CD4-positive, alpha-beta memory T cell (primary cell): ENCODE results near the gene PIGBOS1. TPM values are rescaled to one million over a fixed set of nuclear protein-coding genes. Genes with fewer than 3 reads are reported as not detected.

ENCODE experiments used
- CTCF ChIA-PET: fragments of 350-600 bp; sonication (Branson Sonifier 250); formaldehyde crosslinking; loops from one replicate; lab custom pipeline; 2021; ENCODE audit warnings: inconsistent platforms; ENCODE audit not compliant: partially characterized antibody; lab: Charles Lee
- POLR2A ChIA-PET: fragments of 350-600 bp; sonication (Branson Sonifier 250); formaldehyde crosslinking; loops from one replicate; lab custom pipeline; 2021; ENCODE audit not compliant: partially characterized antibody; lab: Charles Lee
- DNase-seq, 5 donors: peaks; one replicate each; pipeline versions ENCODE4 v3.0.0 to v3.0.0-alpha.2; 2020 to 2022; ENCODE audit warnings: mixed read lengths in 1 of 5
- H3K27ac ChIP-seq: one replicate; pipeline ENCODE4 v1.7.0; 2013; ENCODE audit warnings: low read depth, low read length
- H3K27me3 ChIP-seq: 2 replicates; pipeline ENCODE4 v1.7.0; 2013; ENCODE audit warnings: mild to moderate bottlenecking, low read length, moderate library complexity; ENCODE audit not compliant: insufficient read depth
- H3K36me3 ChIP-seq: 2 replicates; pipeline ENCODE4 v1.7.0; 2013; ENCODE audit warnings: mild to moderate bottlenecking, low read length, moderate library complexity; ENCODE audit not compliant: insufficient read depth
- H3K4me1 ChIP-seq: 2 replicates; pipeline ENCODE4 v1.7.0; 2013; ENCODE audit warnings: mild to moderate bottlenecking, low read length, moderate library complexity; ENCODE audit not compliant: insufficient read depth
- H3K4me3 ChIP-seq, 2 donors: one replicate each; pipeline ENCODE4 v1.7.0; 2013; ENCODE audit warnings: low read length in 2 of 2, mild to moderate bottlenecking in 1 of 2
- H3K9me3 ChIP-seq, 2 donors: one replicate each; pipeline ENCODE4 v1.7.0; 2013; ENCODE audit warnings: low read length in 2 of 2, control low read depth in 1 of 2; ENCODE audit not compliant: control insufficient read depth in 1 of 2
- H3K27ac Mint-ChIP-seq, 7 donors: one replicate each; pipeline ENCODE4 v1.8.0; 2020 to 2021; ENCODE audit warnings: mixed read lengths in 7 of 7, mild to moderate bottlenecking in 6 of 7, inconsistent platforms in 3 of 7, moderate library complexity in 3 of 7
- H3K27me3 Mint-ChIP-seq, 2 donors: one replicate each; pipeline ENCODE4 v1.8.0; 2020 to 2021; ENCODE audit warnings: mixed read lengths in 2 of 2
- H3K36me3 Mint-ChIP-seq, 2 donors: one replicate each; pipeline ENCODE4 v1.8.0; 2020 to 2021; ENCODE audit warnings: mixed read lengths in 2 of 2, inconsistent platforms in 1 of 2, mild to moderate bottlenecking in 1 of 2
- H3K4me1 Mint-ChIP-seq, 4 donors: one replicate each; pipeline ENCODE4 v1.8.0; 2020 to 2021; ENCODE audit warnings: mixed read lengths in 4 of 4, mild to moderate bottlenecking in 1 of 4
- H3K4me3 Mint-ChIP-seq, 8 donors: one replicate each; pipeline ENCODE4 v1.8.0; 2020 to 2021; ENCODE audit warnings: mixed read lengths in 8 of 8, mild to moderate bottlenecking in 7 of 8, moderate library complexity in 6 of 8, inconsistent platforms in 3 of 8
- H3K9me3 Mint-ChIP-seq, 8 donors: one replicate each; pipeline ENCODE4 v1.8.0; 2020 to 2021; ENCODE audit warnings: mixed read lengths in 8 of 8, mild to moderate bottlenecking in 5 of 8, inconsistent platforms in 3 of 8, moderate library complexity in 1 of 8
- intact Hi-C: fragments of 100-400 bp; cut with micrococcal nuclease; formaldehyde crosslinking; loops from one replicate; pipeline ENCODE4 v1.15.1; 2023
- polyA plus RNA-seq, 2 donors: library from polyadenylated mRNA; unstranded; fragments of 300-500 nt; fragmentation: Illumina TruSeq; gene quantifications; one replicate each; pipeline ENCODE4 v1.2.3, GENCODE V29; 2021
- total RNA-seq, 2 experiments: library from RNA; stranded (reverse); gene quantifications; one replicate each; pipeline ENCODE4 v1.2.3, GENCODE V29; 2021

The PIGBOS1 gene
- total and polyA plus RNA-seq, 4 experiments from 2014 or later, result 14.1 to 37.8 (median 24.0) TPM

- peak overlapping the region in 6 of 8 donors; percentile 26 to 82 (median 70) for H3K4me3 Mint-ChIP-seq
- peaks cover 3 to 11% of the 10 kb centered on the region in 2 donors for H3K36me3 Mint-ChIP-seq
- CTCF ChIA-PET, result interaction anchor here (0.6 to 3.2 kb wide), 9 partner anchors 9 to 159 kb away, joined by 3 to 19 read pairs (median 5); no protein-coding TSS in a partner anchor
- intact Hi-C loops, result no loop called here
- peak overlapping the region; percentile 69 for H3K27ac ChIP-seq
- no peaks in the 10 kb centered on the region for H3K9me3 ChIP-seq
- peaks cover 57 to 89% (median 73%) of the 10 kb centered on the region in 4 donors for H3K4me1 Mint-ChIP-seq
- H3K4me3 ChIP-seq, result no peak overlapping the region
- H3K27me3 ChIP-seq, result no peaks in the 10 kb centered on the region
- no peaks in the 10 kb centered on the region for H3K27me3 Mint-ChIP-seq
- POLR2A ChIA-PET, result interaction anchor here (1.0 to 14.7 kb wide), 6 partner anchors 8 to 79 kb away, joined by 3 to 201 read pairs (median 6); partner anchors contain the start of genes PIGB, PIGBOS1 and RSL24D1
- peaks cover 71% of the 10 kb centered on the region for H3K4me1 ChIP-seq
- peak overlapping the region; percentile 75 to 98 (median 96) for H3K27ac Mint-ChIP-seq
- no peaks in the 10 kb centered on the region for H3K36me3 ChIP-seq
- DNase-seq, result no peak
- H3K9me3 Mint-ChIP-seq, result no peaks in the 10 kb centered on the region
Observed at GRCh38 chr15:55276324-55276723, 42.6 kb downstream of the PIGBOS1 start.

- Mint-ChIP-seq H3K36me3 (peaks cover 20 to 22% of the 10 kb centered on the region in 2 donors), H3K9me3 (no peaks in the 10 kb centered on the region), H3K4me1 (peaks cover 55 to 89% (median 74%) of the 10 kb centered on the region in 4 donors), H3K27ac (peak overlapping the region; percentile 74 to 98 (median 90)), H3K27me3 (no peaks in the 10 kb centered on the region), H3K4me3 (peak overlapping the region in 6 of 8 donors; percentile 2 to 60 (median 25))
- DNase-seq, result no peak
- intact Hi-C loops, result no loop called here
- ChIA-PET CTCF (interaction anchor here (1.1 to 3.4 kb wide), 3 partner anchors 19 to 165 kb away, joined by 3 to 10 read pairs (median 3); no protein-coding TSS in a partner anchor), POLR2A (interaction anchor here (0.6 to 10.6 kb wide), 4 partner anchors 12 to 73 kb away, joined by 3 to 201 read pairs (median 7); partner anchors contain the start of genes RAB27A and RSL24D1)
- H3K27me3 ChIP-seq, result no peaks in the 10 kb centered on the region
- peaks cover 76% of the 10 kb centered on the region for H3K4me1 ChIP-seq
- H3K9me3 ChIP-seq, result no peaks in the 10 kb centered on the region
- no peak overlapping the region for H3K4me3 ChIP-seq
- no peak overlapping the region for H3K27ac ChIP-seq
- H3K36me3 ChIP-seq, result no peaks in the 10 kb centered on the region
Observed at GRCh38 chr15:55270291-55270690, 48.6 kb downstream of the PIGBOS1 start.

GRCh38 chr15:55268176-55268695 is 50.7 kb downstream of the PIGBOS1 start:
- Mint-ChIP-seq H3K27ac (peak overlapping the region; percentile 90 to 98 (median 97)), H3K27me3 (no peaks in the 10 kb centered on the region), H3K9me3 (no peaks in the 10 kb centered on the region), H3K4me3 (peak overlapping the region in 6 of 8 donors; percentile 69 to 85 (median 79)), H3K4me1 (peaks cover 47 to 78% (median 63%) of the 10 kb centered on the region in 4 donors), H3K36me3 (peaks cover 19 to 21% of the 10 kb centered on the region in 2 donors)
- CTCF ChIA-PET, result interaction anchor here (1.4 to 3.4 kb wide), 10 partner anchors 9 to 167 kb away, joined by 4 to 19 read pairs (median 8); partner anchors contain the start of gene RSL24D1
- no peaks in the 10 kb centered on the region for H3K36me3 ChIP-seq
- no peaks in the 10 kb centered on the region for H3K9me3 ChIP-seq
- no peak for DNase-seq
- intact Hi-C loops, result no loop called here
- peak overlapping the region in 1 of 2 donors; percentile 30 for H3K4me3 ChIP-seq
- peaks cover 74% of the 10 kb centered on the region for H3K4me1 ChIP-seq
- no peaks in the 10 kb centered on the region for H3K27me3 ChIP-seq
- POLR2A ChIA-PET, result interaction anchor here (0.9 to 10.6 kb wide), 10 partner anchors 9 to 139 kb away, joined by 3 to 201 read pairs (median 6); partner anchors contain the start of genes CCPG1, PIERCE2, RAB27A and RSL24D1
- H3K27ac ChIP-seq, result peak overlapping the region; percentile 69

GRCh38 chr15:55267401-55268175 is 51.3 kb downstream of the PIGBOS1 start:
- DNase-seq, result peak; percentile 77 to 89 (median 81)
- CTCF ChIA-PET, result interaction anchor here (0.8 to 3.4 kb wide), 16 partner anchors 9 to 167 kb away, joined by 3 to 19 read pairs (median 6); partner anchors contain the start of genes CCPG1, PIERCE2 and RSL24D1
- H3K9me3 ChIP-seq, result no peaks in the 10 kb centered on the region
- Mint-ChIP-seq H3K27ac (peak overlapping the region; percentile 90 to 98 (median 97)), H3K4me1 (peaks cover 46 to 80% (median 62%) of the 10 kb centered on the region in 4 donors), H3K27me3 (no peaks in the 10 kb centered on the region), H3K9me3 (no peaks in the 10 kb centered on the region), H3K4me3 (peak overlapping the region; percentile 69 to 85 (median 79)), H3K36me3 (peaks cover 24 to 25% of the 10 kb centered on the region in 2 donors)
- POLR2A ChIA-PET, result interaction anchor here (0.7 to 10.6 kb wide), 19 partner anchors 8 to 140 kb away, joined by 3 to 201 read pairs (median 6); partner anchors contain the start of genes CCPG1, PIERCE2, PIGB and PIGBOS1
- H3K27me3 ChIP-seq, result no peaks in the 10 kb centered on the region
- H3K4me3 ChIP-seq, result peak overlapping the region in 1 of 2 donors; percentile 30
- intact Hi-C loops, result loop anchor here (1.0 kb wide), 3 partner anchors 10 to 23 kb away; no protein-coding TSS in a partner anchor
- no peaks in the 10 kb centered on the region for H3K36me3 ChIP-seq
- H3K27ac ChIP-seq, result peak overlapping the region; percentile 69
- peaks cover 69% of the 10 kb centered on the region for H3K4me1 ChIP-seq

Other genes starting within 250 kb of the PIGBOS1 start
- 100 to 1,000 TPM; 103 to 107 TPM for gene RSL24D1, start 122.2 kb downstream of the PIGBOS1 start, total RNA-seq
- 100 to 1,000 TPM in 1 of 2 donors, 10 to 100 TPM in 1; 82.6 to 153 TPM for gene RSL24D1, start 122.2 kb downstream of the PIGBOS1 start, polyA plus RNA-seq
- 10 to 100 TPM; 44.6 to 52.5 TPM for gene RAB27A, start 29.3 kb downstream of the PIGBOS1 start, total RNA-seq
- 10 to 100 TPM; 52.1 to 55.7 TPM for gene RAB27A, start 29.3 kb downstream of the PIGBOS1 start, polyA plus RNA-seq
- 10 to 100 TPM; 26.4 to 28.6 TPM for gene PIGB, start 99 bp upstream of the PIGBOS1 start, total RNA-seq
- gene PIGB, start 99 bp upstream of the PIGBOS1 start, polyA plus RNA-seq, result 10 to 100 TPM; 13.0 to 18.7 TPM
- gene CCPG1, start 89.2 kb upstream of the PIGBOS1 start, total RNA-seq, result 10 to 100 TPM; 35.4 to 38.2 TPM
- gene CCPG1, start 89.2 kb upstream of the PIGBOS1 start, polyA plus RNA-seq, result 10 to 100 TPM; 30.7 to 44.2 TPM
- gene PIERCE2, start 89.4 kb upstream of the PIGBOS1 start, total RNA-seq, result not detected
- gene PIERCE2, start 89.4 kb upstream of the PIGBOS1 start, polyA plus RNA-seq, result under 1 TPM; 0.30 to 0.75 TPM
- under 1 TPM in 1 of 2 experiments, not detected in 1; 0.38 TPM for gene DNAAF4, start 189.1 kb upstream of the PIGBOS1 start, total RNA-seq
- gene DNAAF4, start 189.1 kb upstream of the PIGBOS1 start, polyA plus RNA-seq, result under 1 TPM in 1 of 2 donors, not detected in 1; 0.32 TPM